ENCODE data around the gene SMARCA5. TPM values are rescaled to one million over a fixed set of nuclear protein-coding genes. Genes with fewer than 3 reads are reported as not detected.

SMARCA5 gene
- total and polyA plus RNA-seq, 9 of the 15 experiments (the other 6 are each of a cell fraction or from before 2014, with no cell fraction given): 21.6 to 57.8 (median 34.6) TPM

DNA sequence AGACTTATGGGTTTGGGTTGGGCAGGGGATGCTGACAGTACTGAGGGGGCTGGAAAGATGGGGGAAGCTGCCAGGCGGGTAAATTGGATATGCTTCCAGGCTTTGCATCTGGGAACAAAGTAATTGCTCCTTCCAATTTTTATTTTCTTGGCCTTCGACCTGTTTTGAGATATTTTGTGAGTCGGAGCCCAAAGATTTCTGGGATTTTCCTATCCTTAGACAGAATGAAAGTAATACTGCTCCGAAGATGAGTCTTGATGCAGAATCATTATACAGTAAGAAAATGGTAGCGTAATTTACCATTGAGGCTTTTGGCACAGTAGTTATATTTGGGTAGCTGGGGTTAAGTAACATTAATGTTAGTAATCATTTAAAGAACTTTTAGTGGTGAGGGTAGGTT lies 1.4 kb downstream of the SMARCA5 start:
- no peak for FAIRE-seq
- no peak for DNase-seq (ENCODE audit: extremely low read depth in 1 of 4, low spot score in 3 of 4)
- CTCF ChIA-PET (ENCODE audit: low intra/inter-chr PET ratio): interaction anchor here (0.7 kb wide), 1 partner anchor 117 kb away, joined by 3 read pairs; no protein-coding TSS in a partner anchor
- peak overlapping the region; percentile 83 to 98; a peak in 3 of 4 replicates for H3K9ac ChIP-seq (ENCODE audit: insufficient read depth in 1 of 2, low read depth in 2 of 2, low read length in 2 of 2)
- whole genome bisulfite sequencing (ENCODE audit: insufficient coverage, low coverage, missing lambda C conversion rate): 4% methylated on average over 5 of the region's 5 CpGs
- TF ChIP-seq VEZF1 (CRISPR knock-in tag; IDR thresholded peaks at IDR 0.05): 0 out of 2 replicates have a peak, but pooled peaks have one; percentile 4
- no peak for TF ChIP-seq SAFB (IDR thresholded peaks at IDR 0.05; ENCODE audit: borderline replicate concordance, low read depth, low read length)
- POLR2A ChIA-PET: interaction anchor here (0.5 to 1.7 kb wide), 4 partner anchors 11 to 326 kb away, joined by 3 to 4 read pairs (median 3); no protein-coding TSS in a partner anchor
- peak overlapping the region; percentile 87; the same call in 2 of the 3 replicates for H3K27ac ChIP-seq (ENCODE audit: extremely low read depth, low read depth, low read length)
- peaks cover 0 to 8% of the 10 kb centered on the region in 2 experiments; a peak in 3 of 5 replicates for H3K4me1 ChIP-seq (replicated peaks in 1 of 2; ENCODE audit: control insufficient read depth in 2 of 2, insufficient read depth in 2 of 2, low read length in 2 of 2)
- peaks cover 38% of the 10 kb centered on the region for H3K36me3 ChIP-seq (ENCODE audit: control insufficient read depth, insufficient read depth, low read length)
- H3K27me3 ChIP-seq (ENCODE audit: control insufficient read depth in 2 of 2, insufficient read depth in 2 of 2, low read length in 2 of 2): no peaks in the 10 kb centered on the region
- peak overlapping the region; percentile 81 for H3K4me3 ChIP-seq
- intact Hi-C loops (cut with micrococcal nuclease) (loop anchor here (5.0 to 10.0 kb wide), 2 partner anchors 178 to 620 kb away; partner anchors contain the start of gene GAB1), in situ Hi-C loops (cut with MboI) (no loop called here)
- H4K20me1 ChIP-seq (replicated peaks; ENCODE audit: control insufficient read depth, insufficient read depth, low read length): peaks cover 11% of the 10 kb centered on the region
- H3K9me1 ChIP-seq (ENCODE audit: control insufficient read depth, insufficient read depth, low read length): no peaks in the 10 kb centered on the region
- peak overlapping the region; percentile 89 for H3K4me2 ChIP-seq (ENCODE audit: insufficient read depth, low read length)
- ATAC-seq: peak; percentile 2
- H2AFZ ChIP-seq (ENCODE audit: low read depth, low read length): peak overlapping the region; percentile 94; the same call in 1 of the 2 replicates
- BruUV-seq (replicated peaks): no TSS peak
- H3K79me2 ChIP-seq (ENCODE audit: control insufficient read depth, insufficient read depth, low read length): peaks cover 65% of the 10 kb centered on the region
- H3K9me3 ChIP-seq (replicated peaks; ENCODE audit: control insufficient read depth, insufficient read depth, low read depth, low read length): no peaks in the 10 kb centered on the region

DNA sequence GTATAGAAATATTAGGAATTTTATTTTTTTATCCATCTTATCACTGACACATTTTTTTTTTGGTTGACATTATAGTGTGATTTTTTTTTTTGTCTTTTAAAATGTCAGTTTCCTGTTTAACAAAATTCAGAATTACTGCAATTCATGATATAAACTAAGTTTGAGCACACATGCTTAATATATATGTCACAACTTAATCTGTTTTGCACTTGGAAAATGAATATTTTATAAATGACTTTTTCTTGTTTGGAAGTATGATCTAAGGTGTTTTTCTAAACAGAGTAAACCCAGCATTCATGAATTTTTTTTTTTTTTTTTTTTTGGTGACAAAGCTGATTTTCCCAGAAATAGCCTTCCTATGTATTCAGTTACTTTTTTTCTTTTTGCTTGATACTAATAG lies 2.4 kb downstream of the SMARCA5 start:
- ATAC-seq (no peak), DNase-seq (ENCODE audit: extremely low read depth in 1 of 4, low spot score in 3 of 4) (no peak), FAIRE-seq (no peak)
- POLR2A ChIA-PET: no interaction called here
- Histone ChIP-seq H3K9ac (ENCODE audit: insufficient read depth in 1 of 2, low read depth in 2 of 2, low read length in 2 of 2) (peak overlapping the region in 1 of 2 experiments; percentile 83; a peak in 2 of 4 replicates), H3K79me2 (ENCODE audit: control insufficient read depth, insufficient read depth, low read length) (peaks cover 75% of the 10 kb centered on the region), H4K20me1 (replicated peaks; ENCODE audit: control insufficient read depth, insufficient read depth, low read length) (peaks cover 11% of the 10 kb centered on the region), H3K4me3 (peak overlapping the region; percentile 81), H3K9me3 (replicated peaks; ENCODE audit: control insufficient read depth, insufficient read depth, low read depth, low read length) (no peaks in the 10 kb centered on the region), H3K27ac (ENCODE audit: extremely low read depth, low read depth, low read length) (no peak overlapping the region), H3K4me2 (ENCODE audit: insufficient read depth, low read length) (peak overlapping the region; percentile 89), H3K4me1 (replicated peaks in 1 of 2; ENCODE audit: control insufficient read depth in 2 of 2, insufficient read depth in 2 of 2, low read length in 2 of 2) (peaks cover 0 to 8% of the 10 kb centered on the region in 2 experiments; a peak in 3 of 5 replicates), H3K9me1 (ENCODE audit: control insufficient read depth, insufficient read depth, low read length) (no peaks in the 10 kb centered on the region), H3K36me3 (ENCODE audit: control insufficient read depth, insufficient read depth, low read length) (peaks cover 48% of the 10 kb centered on the region), H2AFZ (ENCODE audit: low read depth, low read length) (no peak overlapping the region), H3K27me3 (ENCODE audit: control insufficient read depth in 2 of 2, insufficient read depth in 2 of 2, low read length in 2 of 2) (no peaks in the 10 kb centered on the region)
- BruUV-seq (replicated peaks): no TSS peak
- in situ Hi-C loops (cut with MboI): no loop called here
- intact Hi-C loops (cut with micrococcal nuclease): loop anchor here (10.0 kb wide), 1 partner anchor 619 kb away; no protein-coding TSS in a partner anchor
- CTCF ChIA-PET (ENCODE audit: low intra/inter-chr PET ratio): no interaction called here
- no peak for TF ChIP-seq ZNF263 (CRISPR knock-in tag; IDR thresholded peaks at IDR 0.05; ENCODE audit: borderline replicate concordance)
- TF ChIP-seq, protein P1, sequence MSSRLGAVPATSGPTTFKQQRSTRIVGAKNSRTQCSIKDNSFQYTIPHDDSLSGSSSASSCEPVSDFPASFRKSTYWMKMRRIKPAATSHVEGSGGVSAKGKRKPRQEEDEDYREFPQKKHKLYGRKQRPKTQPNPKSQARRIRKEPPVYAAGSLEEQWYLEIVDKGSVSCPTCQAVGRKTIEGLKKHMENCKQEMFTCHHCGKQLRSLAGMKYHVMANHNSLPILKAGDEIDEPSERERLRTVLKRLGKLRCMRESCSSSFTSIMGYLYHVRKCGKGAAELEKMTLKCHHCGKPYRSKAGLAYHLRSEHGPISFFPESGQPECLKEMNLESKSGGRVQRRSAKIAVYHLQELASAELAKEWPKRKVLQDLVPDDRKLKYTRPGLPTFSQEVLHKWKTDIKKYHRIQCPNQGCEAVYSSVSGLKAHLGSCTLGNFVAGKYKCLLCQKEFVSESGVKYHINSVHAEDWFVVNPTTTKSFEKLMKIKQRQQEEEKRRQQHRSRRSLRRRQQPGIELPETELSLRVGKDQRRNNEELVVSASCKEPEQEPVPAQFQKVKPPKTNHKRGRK (tag; IDR thresholded peaks at IDR 0.05): 0 out of 2 replicates have a peak, but pooled peaks have one; percentile 19

All from K562 (cell line).